Measurements from ENCODE around the gene NAP1L1.
A peak's percentile ranks its signal among the peaks of the same experiment; 100 is the strongest.

Gene NAP1L1

DNA sequence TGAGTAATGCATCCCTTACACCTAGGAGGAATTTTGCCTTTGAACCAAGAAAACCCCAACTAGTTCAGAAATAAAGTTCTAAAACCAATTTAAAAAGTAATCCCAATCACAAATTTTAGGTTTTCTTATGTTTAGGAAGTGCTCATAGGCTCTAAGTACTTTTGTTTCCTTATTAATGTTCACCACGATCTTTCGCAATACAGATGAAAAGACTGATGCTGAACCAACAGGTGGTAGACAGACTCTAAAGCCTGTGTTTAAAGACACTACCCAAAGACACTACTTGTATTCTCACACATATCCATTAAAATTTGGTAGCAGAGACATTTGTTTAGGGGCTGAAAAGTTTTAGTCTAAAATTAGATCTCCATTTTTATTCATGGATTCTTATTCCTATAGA lies 42.3 kb downstream of the NAP1L1 start:
- DNase-seq, result no peak

DNA sequence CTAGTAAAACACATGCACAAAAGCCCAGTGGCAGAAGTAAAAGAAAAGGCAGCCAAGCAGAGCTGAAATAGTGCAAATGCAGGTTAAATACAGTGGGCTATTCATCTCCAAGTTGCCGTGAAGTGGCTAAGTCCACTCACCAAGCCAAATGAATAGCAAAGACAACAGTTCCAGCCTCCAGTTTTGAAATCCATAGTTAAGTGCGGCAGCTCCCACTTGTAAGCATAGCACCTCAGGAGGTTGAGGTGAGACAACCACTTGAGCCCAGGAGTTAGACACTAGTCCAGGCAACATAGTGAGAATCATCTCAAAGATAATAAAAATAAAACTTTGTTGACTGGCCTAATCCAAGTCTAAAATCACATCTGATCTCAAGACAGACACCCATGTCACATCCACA lies 43.1 kb downstream of the NAP1L1 start:
- H3K9me3 ChIP-seq, result no peaks in the 10 kb centered on the region
- TF ChIP-seq, protein P1, sequence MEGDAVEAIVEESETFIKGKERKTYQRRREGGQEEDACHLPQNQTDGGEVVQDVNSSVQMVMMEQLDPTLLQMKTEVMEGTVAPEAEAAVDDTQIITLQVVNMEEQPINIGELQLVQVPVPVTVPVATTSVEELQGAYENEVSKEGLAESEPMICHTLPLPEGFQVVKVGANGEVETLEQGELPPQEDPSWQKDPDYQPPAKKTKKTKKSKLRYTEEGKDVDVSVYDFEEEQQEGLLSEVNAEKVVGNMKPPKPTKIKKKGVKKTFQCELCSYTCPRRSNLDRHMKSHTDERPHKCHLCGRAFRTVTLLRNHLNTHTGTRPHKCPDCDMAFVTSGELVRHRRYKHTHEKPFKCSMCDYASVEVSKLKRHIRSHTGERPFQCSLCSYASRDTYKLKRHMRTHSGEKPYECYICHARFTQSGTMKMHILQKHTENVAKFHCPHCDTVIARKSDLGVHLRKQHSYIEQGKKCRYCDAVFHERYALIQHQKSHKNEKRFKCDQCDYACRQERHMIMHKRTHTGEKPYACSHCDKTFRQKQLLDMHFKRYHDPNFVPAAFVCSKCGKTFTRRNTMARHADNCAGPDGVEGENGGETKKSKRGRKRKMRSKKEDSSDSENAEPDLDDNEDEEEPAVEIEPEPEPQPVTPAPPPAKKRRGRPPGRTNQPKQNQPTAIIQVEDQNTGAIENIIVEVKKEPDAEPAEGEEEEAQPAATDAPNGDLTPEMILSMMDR (IDR thresholded peaks at IDR 0.05; ENCODE audit: low read depth, low read length), result no peak
- no peaks in the 10 kb centered on the region for H3K4me1 ChIP-seq
- DNase-seq, result no peak
- H3K27me3 ChIP-seq, result no peaks in the 10 kb centered on the region
- no peak overlapping the region for H3K4me3 ChIP-seq (ENCODE audit: low read depth, low read length)
- peaks cover 10% of the 10 kb centered on the region; the same call in 1 of the 2 replicates for H3K36me3 ChIP-seq

More for the DNA sequence above, 42.3 kb downstream of the NAP1L1 start:
- no peak overlapping the region for H3K4me3 ChIP-seq (ENCODE audit: low read depth, low read length)
- no peaks in the 10 kb centered on the region for H3K4me1 ChIP-seq
- TF ChIP-seq, protein P1 (IDR thresholded peaks at IDR 0.05; ENCODE audit: low read depth, low read length), result no peak
- no peaks in the 10 kb centered on the region for H3K27me3 ChIP-seq
- no peaks in the 10 kb centered on the region for H3K9me3 ChIP-seq
- peaks cover 13% of the 10 kb centered on the region; the same call in 1 of the 2 replicates for H3K36me3 ChIP-seq

GRCh38 chr12:76040461-76040860 lies 44.0 kb downstream of the NAP1L1 start:
- H3K27me3 ChIP-seq, result no peaks in the 10 kb centered on the region
- no peak overlapping the region for H3K4me3 ChIP-seq (ENCODE audit: low read depth, low read length)
- no peaks in the 10 kb centered on the region for H3K9me3 ChIP-seq
- TF ChIP-seq, protein P1 (IDR thresholded peaks at IDR 0.05; ENCODE audit: low read depth, low read length), result no peak
- peaks cover 9% of the 10 kb centered on the region; the same call in 1 of the 2 replicates for H3K36me3 ChIP-seq
- H3K4me1 ChIP-seq, result no peaks in the 10 kb centered on the region
- DNase-seq, result no peak

DNA sequence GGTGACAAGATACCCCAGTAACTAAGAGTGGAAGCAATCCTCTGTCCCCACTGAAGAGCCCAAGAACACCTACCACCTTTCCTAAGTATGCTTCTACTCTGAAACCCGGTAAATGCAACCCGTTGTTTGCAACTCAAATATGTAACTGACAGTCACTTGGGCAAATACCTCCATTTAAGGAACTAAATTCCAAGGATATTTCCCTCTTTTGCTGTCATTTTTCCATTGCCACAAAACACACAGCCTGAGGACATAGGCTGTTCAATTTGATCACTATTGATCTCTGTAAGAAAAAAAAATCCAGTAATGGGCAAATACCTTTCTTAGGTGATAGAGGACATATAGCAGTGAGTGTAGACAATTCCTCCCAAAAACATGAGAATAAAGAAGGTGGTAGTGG lies 46.3 kb downstream of the NAP1L1 start:
- Histone ChIP-seq H3K4me1 (no peaks in the 10 kb centered on the region), H3K27me3 (no peaks in the 10 kb centered on the region), H3K4me3 (ENCODE audit: low read depth, low read length) (no peak overlapping the region), H3K36me3 (no peaks in the 10 kb centered on the region), H3K9me3 (no peaks in the 10 kb centered on the region)
- no peak for DNase-seq
- TF ChIP-seq, protein P1 (IDR thresholded peaks at IDR 0.05; ENCODE audit: low read depth, low read length), result no peak

GRCh38 chr12:76037130-76038103 lies 47.1 kb downstream of the NAP1L1 start:
- TF ChIP-seq, protein P1 (IDR thresholded peaks at IDR 0.05; ENCODE audit: low read depth, low read length), result peak; percentile 91
- Histone ChIP-seq H3K4me3 (ENCODE audit: low read depth, low read length) (no peak overlapping the region), H3K36me3 (no peaks in the 10 kb centered on the region), H3K9me3 (no peaks in the 10 kb centered on the region), H3K4me1 (no peaks in the 10 kb centered on the region), H3K27me3 (no peaks in the 10 kb centered on the region)
- DNase-seq, result peak; percentile 49

- Histone ChIP-seq H3K4me3 (ENCODE audit: low read depth, low read length) (no peak overlapping the region), H3K27me3 (no peaks in the 10 kb centered on the region), H3K4me1 (no peaks in the 10 kb centered on the region), H3K9me3 (no peaks in the 10 kb centered on the region), H3K36me3 (no peaks in the 10 kb centered on the region)
- TF ChIP-seq, protein P1 (IDR thresholded peaks at IDR 0.05; ENCODE audit: low read depth, low read length), result no peak
- no peak for DNase-seq
Observed at GRCh38 chr12:76035045-76035444, 49.4 kb downstream of the NAP1L1 start.
